Thyroid gland (tissue), 4 donors: ENCODE measurements around the gene HOXC10.

ENCODE experiments used
- CTCF ChIP-seq, 6 experiments: fragments of 200-600 bp in 3 of 6; fragments of 450-650 bp in 3 of 6; sonication (generic) in 3 of 6; IDR thresholded peaks; one replicate each; pipeline ENCODE4 v1.5.1; 2016 to 2019; ENCODE audit warnings: antibody characterized with exemption in 6 of 6, mild to moderate bottlenecking in 2 of 6, inconsistent platforms in 1 of 6, moderate library complexity in 1 of 6
- POLR2A ChIP-seq, 2 donors: fragments of 450-650 bp; IDR thresholded peaks; one replicate each; pipeline ENCODE4 v1.6.1; 2017; ENCODE audit warnings: antibody characterized with exemption in 2 of 2, mild to moderate bottlenecking in 2 of 2, moderate library complexity in 1 of 2

DNA sequence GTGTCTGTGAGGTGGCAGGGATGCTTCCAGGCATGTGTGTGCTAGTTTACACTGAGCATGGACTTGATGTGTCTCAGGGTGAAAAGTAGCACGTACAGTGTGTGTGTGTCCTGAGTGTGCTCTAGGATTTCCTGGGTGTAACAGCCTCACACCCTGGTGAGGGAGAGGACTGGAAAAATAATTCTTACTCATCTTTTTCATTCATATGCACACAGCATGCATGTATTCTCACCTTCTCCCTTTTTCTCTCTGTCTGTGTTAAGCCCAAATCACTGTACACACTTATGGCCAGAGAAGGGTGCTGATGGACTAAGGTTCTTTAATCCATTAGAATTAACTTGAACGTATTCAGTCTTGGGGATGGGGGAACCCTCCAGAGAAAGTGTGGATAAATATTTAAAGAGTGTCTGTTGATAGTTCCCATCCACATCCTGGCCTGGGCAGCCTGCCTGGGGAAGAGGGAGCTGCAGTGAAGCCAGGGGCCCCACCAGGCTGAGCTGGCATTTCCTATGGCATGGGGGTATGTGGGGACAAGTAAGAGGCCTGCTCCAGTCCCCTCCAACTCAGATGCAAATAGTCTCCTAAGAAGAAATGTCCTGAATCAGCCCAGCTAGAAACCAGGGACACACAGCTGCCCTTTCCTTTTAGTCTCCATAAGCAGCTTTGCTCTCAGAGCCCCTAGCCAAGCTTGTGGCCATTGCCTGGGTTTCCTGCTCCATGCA is 22.8 kb downstream of the HOXC10 start:
- TF ChIP-seq CTCF (IDR thresholded peaks at IDR 0.05) = no peak
- TF ChIP-seq POLR2A (IDR thresholded peaks at IDR 0.05) = no peak
